ENCODE measurements around the gene XAF1.

The XAF1 gene

GRCh38 chr17:6786618-6787017, 30.8 kb downstream of the XAF1 start:
- H3K4me1 ChIP-seq (ENCODE audit: insufficient read depth, poor library complexity, severe bottlenecking), result peaks cover 19% of the 10 kb centered on the region
- ATAC-seq (ENCODE audit: low read depth), result peak; percentile 76
- H3K36me3 ChIP-seq (ENCODE audit: low read depth), result no peaks in the 10 kb centered on the region
- H3K4me3 ChIP-seq (ENCODE audit: severe bottlenecking), result no peak overlapping the region
- DNase-seq (ENCODE audit: low spot score), result no peak
- no peaks in the 10 kb centered on the region for H3K9me3 ChIP-seq (ENCODE audit: severe bottlenecking)
- H3K27me3 ChIP-seq (ENCODE audit: insufficient read depth, poor library complexity, severe bottlenecking), result no peaks in the 10 kb centered on the region
- TF ChIP-seq CTCF (IDR thresholded peaks at IDR 0.05; ENCODE audit: poor library complexity, severe bottlenecking), result no peak
- H3K27ac ChIP-seq (ENCODE audit: poor library complexity, severe bottlenecking), result peak overlapping the region; percentile 59

GRCh38 chr17:6787081-6787693, 31.3 kb downstream of the XAF1 start:
- Histone ChIP-seq H3K9me3 (ENCODE audit: severe bottlenecking) (no peaks in the 10 kb centered on the region), H3K4me1 (ENCODE audit: insufficient read depth, poor library complexity, severe bottlenecking) (peaks cover 19% of the 10 kb centered on the region), H3K4me3 (ENCODE audit: severe bottlenecking) (no peak overlapping the region), H3K27me3 (ENCODE audit: insufficient read depth, poor library complexity, severe bottlenecking) (no peaks in the 10 kb centered on the region), H3K36me3 (ENCODE audit: low read depth) (no peaks in the 10 kb centered on the region), H3K27ac (ENCODE audit: poor library complexity, severe bottlenecking) (peak overlapping the region; percentile 59)
- no peak for ATAC-seq (ENCODE audit: low read depth)
- TF ChIP-seq CTCF (IDR thresholded peaks at IDR 0.05; ENCODE audit: poor library complexity, severe bottlenecking), result no peak
- no peak for DNase-seq (ENCODE audit: low spot score)

GRCh38 chr17:6789146-6789545, 33.3 kb downstream of the XAF1 start:
- no peak for TF ChIP-seq CTCF (IDR thresholded peaks at IDR 0.05; ENCODE audit: poor library complexity, severe bottlenecking)
- no peak overlapping the region for H3K27ac ChIP-seq (ENCODE audit: poor library complexity, severe bottlenecking)
- H3K4me1 ChIP-seq (ENCODE audit: insufficient read depth, poor library complexity, severe bottlenecking), result peaks cover 19% of the 10 kb centered on the region
- DNase-seq (ENCODE audit: low spot score) (no peak), ATAC-seq (ENCODE audit: low read depth) (peak; percentile 23; the same call in 2 of the 3 replicates)
- H3K9me3 ChIP-seq (ENCODE audit: severe bottlenecking), result no peaks in the 10 kb centered on the region
- H3K4me3 ChIP-seq (ENCODE audit: severe bottlenecking), result no peak overlapping the region
- no peaks in the 10 kb centered on the region for H3K36me3 ChIP-seq (ENCODE audit: low read depth)
- no peaks in the 10 kb centered on the region for H3K27me3 ChIP-seq (ENCODE audit: insufficient read depth, poor library complexity, severe bottlenecking)

GRCh38 chr17:6793748-6794493, 38.1 kb downstream of the XAF1 start:
- no peak for DNase-seq (ENCODE audit: low spot score)
- no peaks in the 10 kb centered on the region for H3K36me3 ChIP-seq (ENCODE audit: low read depth)
- no peaks in the 10 kb centered on the region for H3K9me3 ChIP-seq (ENCODE audit: severe bottlenecking)
- TF ChIP-seq CTCF (IDR thresholded peaks at IDR 0.05; ENCODE audit: poor library complexity, severe bottlenecking), result no peak
- peaks cover 27% of the 10 kb centered on the region for H3K4me1 ChIP-seq (ENCODE audit: insufficient read depth, poor library complexity, severe bottlenecking)
- ATAC-seq (ENCODE audit: low read depth), result no peak
- H3K27ac ChIP-seq (ENCODE audit: poor library complexity, severe bottlenecking), result no peak overlapping the region
- no peaks in the 10 kb centered on the region for H3K27me3 ChIP-seq (ENCODE audit: insufficient read depth, poor library complexity, severe bottlenecking)
- H3K4me3 ChIP-seq (ENCODE audit: severe bottlenecking), result no peak overlapping the region
